OCI-LY7 (cell line): ENCODE measurements around the gene MAPK4. TPM values are rescaled to one million over a fixed set of nuclear protein-coding genes. Genes with fewer than 3 reads are reported as not detected.
"Not testable (repeated sequence)": the region's sequence is repeated elsewhere in the genome, so short reads cannot be mapped to it uniquely, and the experiment has no call there.

Experiments
- BruUV-seq: library from RNA; stranded (reverse); fragments of 400-500 nt; replicated peaks from 2 replicates; lab custom pipeline; 2021; lab: Mats Ljungman, UMichigan
- CTCF ChIA-PET: fragments of 300-600 bp; sonication (Branson Sonifier 250); formaldehyde crosslinking; loops from one replicate; lab custom pipeline; 2022; ENCODE audit warnings: antibody characterized with exemption; ENCODE audit not compliant: unreplicated experiment; lab: Charles Lee
- POLR2A ChIA-PET: fragments of 300-600 bp; sonication (Branson Sonifier 250); formaldehyde crosslinking; loops from one replicate; lab custom pipeline; 2022; ENCODE audit warnings: antibody characterized with exemption; lab: Charles Lee
- DNase-seq: peaks from one replicate; pipeline ENCODE4 v3.0.0-alpha.2; 2015; ENCODE audit warnings: low spot score
- H2AFZ ChIP-seq: fragments of 200-600 bp; sonication (generic), shearing (Covaris generic); 2 replicates; pipeline ENCODE4 v1.6.1; 2014; ENCODE audit warnings: mild to moderate bottlenecking, antibody characterized with exemption, low read length, moderate library complexity
- H3K27ac ChIP-seq: fragments of 200-600 bp; sonication (generic); 2 replicates; pipeline ENCODE4 v1.5.1; 2014; ENCODE audit warnings: mixed run types, low read depth, mild to moderate bottlenecking, moderate library complexity, low read length, inconsistent platforms; ENCODE audit not compliant: poor library complexity, severe bottlenecking
- H3K36me3 ChIP-seq: fragments of 200-600 bp; sonication (generic); 2 replicates; pipeline ENCODE4 v1.6.1; 2014; ENCODE audit warnings: mild to moderate bottlenecking, antibody characterized with exemption, low read length, moderate library complexity, mixed read lengths; ENCODE audit not compliant: insufficient read depth
- H3K4me1 ChIP-seq: fragments of 200-600 bp; sonication (generic); 2 replicates; pipeline ENCODE4 v1.5.1; 2014; ENCODE audit warnings: mild to moderate bottlenecking, low read length; ENCODE audit not compliant: insufficient read depth, poor library complexity, severe bottlenecking
- H3K4me2 ChIP-seq: fragments of 200-600 bp; sonication (generic); 2 replicates; pipeline ENCODE4 v1.6.1; 2014; ENCODE audit warnings: mild to moderate bottlenecking, low read length
- H3K4me3 ChIP-seq: fragments of 200-600 bp; sonication (generic); 2 replicates; pipeline ENCODE4 v1.5.1; 2014; ENCODE audit warnings: mild to moderate bottlenecking, low read depth, low read length; ENCODE audit not compliant: poor library complexity, severe bottlenecking
- H3K79me2 ChIP-seq: fragments of 200-600 bp; sonication (generic); 2 replicates; pipeline ENCODE4 v1.6.1; 2016; ENCODE audit warnings: low read depth, mild to moderate bottlenecking, low read length, moderate library complexity, mixed read lengths; ENCODE audit not compliant: insufficient read depth
- H3K9me2 ChIP-seq: fragments of 200-600 bp; sonication (generic); 2 replicates; pipeline ENCODE4 v1.6.1; 2016; ENCODE audit warnings: mild to moderate bottlenecking, low read length, mixed read lengths; ENCODE audit not compliant: insufficient read depth
- H3K9me3 ChIP-seq: fragments of 200-600 bp; sonication (generic); 2 replicates; pipeline ENCODE4 v1.6.1; 2014; ENCODE audit warnings: mild to moderate bottlenecking, mixed run types, low read length, mixed read lengths
- H4K20me1 ChIP-seq: fragments of 200-600 bp; sonication (generic); 2 replicates; pipeline ENCODE4 v1.6.1; 2014; ENCODE audit warnings: mild to moderate bottlenecking, antibody characterized with exemption, low read length, moderate library complexity, mixed read lengths; ENCODE audit not compliant: insufficient read depth
- CTCF ChIP-seq: fragments of 200-600 bp; sonication (generic); conservative IDR thresholded peaks from 2 replicates; pipeline ENCODE4 v1.5.1; 2014; ENCODE audit warnings: mild to moderate bottlenecking, antibody characterized with exemption, low read length, moderate library complexity, mixed read lengths
- EZH2phosphoT487 ChIP-seq: fragments of 200-600 bp; sonication (generic); IDR thresholded peaks from 2 replicates; pipeline ENCODE4 v1.6.1; 2018; ENCODE audit warnings: low read depth, borderline replicate concordance, mild to moderate bottlenecking, mixed run types, antibody characterized with exemption, low read length, moderate library complexity, mixed read lengths
- intact Hi-C: fragments of 100-400 bp; cut with micrococcal nuclease; formaldehyde crosslinking; loops from one replicate; pipeline ENCODE4 v1.10.0; 2022; ENCODE audit not compliant: unreplicated experiment
- total RNA-seq, 2 experiments: library from RNA; depleted of rRNA in 1 of 2; stranded (reverse); fragments of >200 nt in 1 of 2; shearing (Covaris generic) in 1 of 2; gene quantifications; 2 replicates each; pipeline ENCODE4 v1.2.3, GENCODE V29; 2014 to 2022

Gene MAPK4
- total RNA-seq, 2 experiments from 2014 or later: not detected

DNA sequence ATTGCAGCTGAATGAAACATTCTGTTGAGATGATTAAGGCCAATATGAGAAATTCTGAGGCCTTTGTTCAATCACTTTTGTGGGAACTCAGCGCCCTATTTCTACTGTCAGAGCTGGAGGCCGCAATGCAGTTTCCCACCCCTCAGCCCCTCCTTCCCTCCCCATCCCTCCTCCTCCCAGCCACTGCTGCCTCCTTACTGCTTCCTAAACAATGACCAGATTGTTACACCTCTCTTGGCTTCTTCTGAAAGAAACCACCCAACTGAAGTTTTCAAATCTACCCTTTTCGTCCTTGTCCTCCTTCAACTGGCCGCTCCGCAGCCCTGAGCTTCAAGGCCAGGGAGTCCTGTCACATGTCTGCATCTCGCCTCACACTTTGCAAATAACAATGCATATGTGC is 36.7 kb upstream of the MAPK4 start:
- ChIA-PET CTCF (no interaction called here), POLR2A (interaction anchor here (0.7 kb wide), 1 partner anchor 870 kb away, joined by 3 read pairs; no protein-coding TSS in a partner anchor)
- no peak overlapping the region for H3K4me3 ChIP-seq
- H3K4me2 ChIP-seq: no peak overlapping the region
- TF ChIP-seq CTCF (no peak), EZH2phosphoT487 (no peak)
- no peak overlapping the region for H3K27ac ChIP-seq
- intact Hi-C loops: no loop called here
- no peak overlapping the region for H2AFZ ChIP-seq
- no peaks in the 10 kb centered on the region for H4K20me1 ChIP-seq
- H3K36me3 ChIP-seq: no peaks in the 10 kb centered on the region
- H3K4me1 ChIP-seq: no peaks in the 10 kb centered on the region
- BruUV-seq: no TSS peak
- H3K9me3 ChIP-seq: no peaks in the 10 kb centered on the region
- no peak for DNase-seq
- no peaks in the 10 kb centered on the region for H3K9me2 ChIP-seq
- no peaks in the 10 kb centered on the region for H3K79me2 ChIP-seq

- ChIA-PET POLR2A (no interaction called here), CTCF (no interaction called here)
- Histone ChIP-seq H3K4me3 (no peak overlapping the region), H3K27ac (no peak overlapping the region), H3K4me1 (no peaks in the 10 kb centered on the region), H2AFZ (no peak overlapping the region), H3K9me2 (no peaks in the 10 kb centered on the region), H3K4me2 (no peak overlapping the region), H4K20me1 (no peaks in the 10 kb centered on the region), H3K9me3 (no peaks in the 10 kb centered on the region), H3K36me3 (no peaks in the 10 kb centered on the region), H3K79me2 (no peaks in the 10 kb centered on the region)
- intact Hi-C loops: no loop called here
- no TSS peak for BruUV-seq
- DNase-seq: no peak
- TF ChIP-seq EZH2phosphoT487: no peak
- TF ChIP-seq CTCF: no peak
Measured at GRCh38 chr18:50527636-50528307, 32.1 kb upstream of the MAPK4 start.

DNA sequence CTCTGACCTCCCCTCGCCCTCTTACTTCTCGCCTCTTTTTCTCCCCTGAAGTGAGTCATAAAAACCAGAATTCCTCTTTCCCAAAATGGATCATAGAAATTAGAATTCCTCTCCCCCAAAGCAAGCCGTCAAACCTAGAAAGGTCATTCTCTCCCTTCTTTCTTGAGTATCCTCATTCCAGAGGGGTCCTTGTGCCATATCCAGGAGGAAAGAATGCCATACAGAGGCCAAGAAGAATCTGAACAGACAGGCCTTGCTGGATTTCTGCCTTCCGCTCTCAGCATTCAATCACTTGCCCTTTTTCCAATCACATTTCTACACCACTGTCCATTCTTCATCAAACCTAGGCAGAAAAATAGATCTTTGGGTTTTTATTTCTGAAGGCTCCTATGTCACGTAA is 31.1 kb upstream of the MAPK4 start:
- H3K4me1 ChIP-seq: no peaks in the 10 kb centered on the region
- H3K27ac ChIP-seq: no peak overlapping the region
- DNase-seq: no peak
- H4K20me1 ChIP-seq: no peaks in the 10 kb centered on the region
- BruUV-seq: no TSS peak
- ChIA-PET CTCF (no interaction called here), POLR2A (no interaction called here)
- H3K4me2 ChIP-seq: no peak overlapping the region
- H3K36me3 ChIP-seq: no peaks in the 10 kb centered on the region
- H3K9me2 ChIP-seq: no peaks in the 10 kb centered on the region
- H3K4me3 ChIP-seq: no peak overlapping the region
- no peaks in the 10 kb centered on the region for H3K79me2 ChIP-seq
- intact Hi-C loops: no loop called here
- TF ChIP-seq CTCF (no peak), EZH2phosphoT487 (no peak)
- H3K9me3 ChIP-seq: no peaks in the 10 kb centered on the region
- no peak overlapping the region for H2AFZ ChIP-seq

GRCh38 chr18:50533822-50534221 is 26.1 kb upstream of the MAPK4 start:
- H3K9me2 ChIP-seq, DNase-seq, H3K36me3 ChIP-seq, H2AFZ ChIP-seq, intact Hi-C loops, POLR2A ChIA-PET, H4K20me1 ChIP-seq, BruUV-seq, H3K9me3 ChIP-seq, CTCF ChIA-PET, H3K4me1 ChIP-seq, H3K27ac ChIP-seq, H3K4me3 ChIP-seq, H3K4me2 ChIP-seq, H3K79me2 ChIP-seq: not testable (repeated sequence)
